Mesenchymal stem cell (in vitro differentiated cells and primary cell): Measurements from ENCODE around the gene BRD9.
"Not testable (repeated sequence)": the region's sequence is repeated elsewhere in the genome, so short reads cannot be mapped to it uniquely, and the experiment has no call there.

Source experiments
- DNase-seq: peaks from one replicate; pipeline ENCODE4 v3.0.0-alpha.2; 2013
- H2AFZ ChIP-seq: one replicate; pipeline ENCODE4 v1.6.1; 2013; ENCODE audit warnings: low read depth, mild to moderate bottlenecking, control low read depth, inconsistent platforms, low read length, moderate library complexity
- H2AK5ac ChIP-seq: 2 replicates; pipeline ENCODE4 v1.6.1; 2013; ENCODE audit warnings: low read length, moderate library complexity, mild to moderate bottlenecking, inconsistent platforms; ENCODE audit not compliant: severe bottlenecking
- H2BK120ac ChIP-seq: one replicate; pipeline ENCODE4 v1.6.1; 2013; ENCODE audit warnings: low read depth, mild to moderate bottlenecking, inconsistent platforms, low read length, moderate library complexity
- H2BK12ac ChIP-seq, 2 experiments: one replicate each; pipeline ENCODE4 v1.6.1; 2013; ENCODE audit warnings: inconsistent platforms in 2 of 2, low read length in 2 of 2, mild to moderate bottlenecking in 2 of 2, moderate library complexity in 2 of 2, control low read depth in 1 of 2
- H2BK15ac ChIP-seq: one replicate; pipeline ENCODE4 v1.6.1; 2013; ENCODE audit warnings: mild to moderate bottlenecking, low read depth, inconsistent platforms; ENCODE audit not compliant: poor library complexity, severe bottlenecking
- H2BK5ac ChIP-seq: 2 replicates; pipeline ENCODE4 v1.6.1; 2013; ENCODE audit warnings: low read depth, mild to moderate bottlenecking, low read length, control low read depth, inconsistent platforms; ENCODE audit not compliant: poor library complexity, severe bottlenecking
- H3K14ac ChIP-seq, 2 experiments: one replicate each; pipeline ENCODE4 v1.6.1; 2013; ENCODE audit warnings: inconsistent platforms in 2 of 2, low read length in 2 of 2, control low read depth in 1 of 2, mild to moderate bottlenecking in 1 of 2, moderate library complexity in 1 of 2
- H3K18ac ChIP-seq, 2 experiments: one replicate each; pipeline ENCODE4 v1.6.1; 2013; ENCODE audit warnings: inconsistent platforms in 2 of 2, low read length in 2 of 2, control low read depth in 1 of 2, low read depth in 1 of 2, mild to moderate bottlenecking in 1 of 2
- H3K23ac ChIP-seq, 2 experiments: one replicate each; pipeline ENCODE4 v1.6.1; 2013; ENCODE audit warnings: inconsistent platforms in 2 of 2, low read length in 2 of 2, mild to moderate bottlenecking in 2 of 2, moderate library complexity in 2 of 2, control low read depth in 1 of 2
- H3K27ac ChIP-seq: 2 replicates; pipeline ENCODE4 v1.5.1; 2013; ENCODE audit warnings: mild to moderate bottlenecking, moderate library complexity, low read length, control low read depth, inconsistent platforms; ENCODE audit not compliant: poor library complexity, severe bottlenecking
- H3K27me3 ChIP-seq, 2 experiments: 2 replicates each; pipeline versions ENCODE4 v1.6.1 to v1.7.0; 2013; ENCODE audit warnings: low read length in 2 of 2, mild to moderate bottlenecking in 2 of 2, moderate library complexity in 2 of 2, control low read depth in 1 of 2, inconsistent platforms in 1 of 2; ENCODE audit not compliant: control insufficient read depth in 1 of 2, insufficient read depth in 1 of 2
- H3K36me3 ChIP-seq, 2 experiments: 2 replicates each; pipeline versions ENCODE4 v1.6.1 to v1.7.0; 2013; ENCODE audit warnings: low read length in 2 of 2, control low read depth in 1 of 2, inconsistent platforms in 1 of 2, low read depth in 1 of 2, mild to moderate bottlenecking in 1 of 2; ENCODE audit not compliant: insufficient read depth in 2 of 2, control insufficient read depth in 1 of 2
- H3K4ac ChIP-seq, 2 experiments: one replicate each; pipeline ENCODE4 v1.6.1; 2013; ENCODE audit warnings: inconsistent platforms in 2 of 2, low read length in 2 of 2, mild to moderate bottlenecking in 2 of 2, moderate library complexity in 2 of 2, control low read depth in 1 of 2, low read depth in 1 of 2
- H3K4me1 ChIP-seq: 2 replicates; pipeline ENCODE4 v1.6.1; 2013; ENCODE audit warnings: low read depth, low read length, control low read depth; ENCODE audit not compliant: control insufficient read depth, insufficient read depth
- H3K4me2 ChIP-seq: 2 replicates; pipeline ENCODE4 v1.6.1; 2013; ENCODE audit warnings: low read length, mild to moderate bottlenecking, inconsistent platforms; ENCODE audit not compliant: poor library complexity, severe bottlenecking
- H3K4me3 ChIP-seq, 2 experiments: 2 replicates each; pipeline versions ENCODE4 v1.5.1 to v1.7.0; 2013; ENCODE audit warnings: low read length in 2 of 2, mild to moderate bottlenecking in 2 of 2, control low read depth in 1 of 2, low read depth in 1 of 2; ENCODE audit not compliant: insufficient read depth in 1 of 2
- H3K79me1 ChIP-seq: replicated peaks from 2 replicates; pipeline ENCODE4 v1.6.1; 2013; ENCODE audit warnings: mild to moderate bottlenecking, control low read depth, low read length, inconsistent platforms; ENCODE audit not compliant: poor library complexity, severe bottlenecking
- H3K9ac ChIP-seq: 2 replicates; pipeline ENCODE4 v1.7.0; 2013; ENCODE audit warnings: mild to moderate bottlenecking, low read length, moderate library complexity
- H3K9me3 ChIP-seq: 2 replicates; pipeline ENCODE4 v1.7.0; 2013; ENCODE audit warnings: mild to moderate bottlenecking, low read length; ENCODE audit not compliant: control insufficient read depth
- H4K8ac ChIP-seq: one replicate; pipeline ENCODE4 v1.6.1; 2013; ENCODE audit warnings: inconsistent platforms, mild to moderate bottlenecking, low read length, moderate library complexity
- H4K91ac ChIP-seq: one replicate; pipeline ENCODE4 v1.6.1; 2013; ENCODE audit warnings: mild to moderate bottlenecking, low read length, inconsistent platforms
- WGBS: methylation state at CpG from one replicate; pipeline ENCODE4 v1.1.7; 2013; ENCODE audit warnings: mixed read lengths; 5-methylcytosine and 5-hydroxymethylcytosine counted together

Gene BRD9

GRCh38 chr5:825544-825943 is 67.1 kb downstream of the BRD9 start:
- not testable (repeated sequence) for H3K4me1 ChIP-seq, H3K4me3 ChIP-seq, H2BK5ac ChIP-seq, H2BK15ac ChIP-seq, H2BK120ac ChIP-seq, H3K4ac ChIP-seq, H3K14ac ChIP-seq, H3K9me3 ChIP-seq, H3K23ac ChIP-seq, H4K8ac ChIP-seq, H2BK12ac ChIP-seq, H4K91ac ChIP-seq, H3K36me3 ChIP-seq, H3K4me2 ChIP-seq, DNase-seq, H2AK5ac ChIP-seq, H3K18ac ChIP-seq, H2AFZ ChIP-seq, H3K79me1 ChIP-seq, H3K27ac ChIP-seq, H3K27me3 ChIP-seq, H3K9ac ChIP-seq
- no CpG with 5 or more reads among the region's 1 CpG for WGBS

GRCh38 chr5:821504-821903 is 71.1 kb downstream of the BRD9 start:
- Histone ChIP-seq H3K36me3 (peaks cover 0 to 4% of the 10 kb centered on the region in 2 experiments), H3K18ac (no peak overlapping the region), H2BK15ac (no peak overlapping the region), H4K8ac (no peak overlapping the region), H3K4me2 (no peak overlapping the region), H2BK5ac (no peak overlapping the region), H3K9ac (no peak overlapping the region), H3K27me3 (peaks cover 0 to 2% of the 10 kb centered on the region in 2 experiments), H3K79me1 (no peaks in the 10 kb centered on the region), H2AK5ac (no peak overlapping the region), H2BK120ac (no peak overlapping the region), H2BK12ac (no peak overlapping the region), H3K9me3 (no peaks in the 10 kb centered on the region), H3K4ac (no peak overlapping the region), H3K14ac (no peak overlapping the region), H3K27ac (no peak overlapping the region), H4K91ac (no peak overlapping the region), H3K23ac (no peak overlapping the region), H3K4me3 (no peak overlapping the region), H2AFZ (no peak overlapping the region), H3K4me1 (no peaks in the 10 kb centered on the region)
- 95% methylated on average over 5 of the region's 8 CpGs for WGBS
- no peak for DNase-seq

- Histone ChIP-seq H3K4me1 (no peaks in the 10 kb centered on the region), H3K23ac (no peak overlapping the region), H3K4ac (no peak overlapping the region), H3K9me3 (peaks cover 4% of the 10 kb centered on the region), H2BK5ac (no peak overlapping the region), H2BK15ac (no peak overlapping the region), H3K4me2 (no peak overlapping the region), H2AK5ac (no peak overlapping the region), H3K9ac (no peak overlapping the region), H2BK12ac (no peak overlapping the region), H3K27me3 (peaks cover 0 to 2% of the 10 kb centered on the region in 2 experiments), H4K91ac (no peak overlapping the region), H3K18ac (no peak overlapping the region), H3K36me3 (peaks cover 0 to 4% of the 10 kb centered on the region in 2 experiments), H3K79me1 (no peaks in the 10 kb centered on the region), H3K27ac (no peak overlapping the region), H2AFZ (no peak overlapping the region), H3K4me3 (no peak overlapping the region), H2BK120ac (no peak overlapping the region), H4K8ac (no peak overlapping the region), H3K14ac (no peak overlapping the region)
- WGBS = 92% methylated on average over 3 of the region's 3 CpGs
- no peak for DNase-seq
Measured at GRCh38 chr5:820245-820644, 72.4 kb downstream of the BRD9 start.

- no peak overlapping the region for H2BK5ac ChIP-seq
- H2BK12ac ChIP-seq = no peak overlapping the region
- H2AFZ ChIP-seq = no peak overlapping the region
- no peak overlapping the region for H3K4ac ChIP-seq
- H2BK15ac ChIP-seq = no peak overlapping the region
- DNase-seq = no peak
- H3K27ac ChIP-seq = no peak overlapping the region
- H3K18ac ChIP-seq = no peak overlapping the region
- H3K23ac ChIP-seq = no peak overlapping the region
- no peak overlapping the region for H3K14ac ChIP-seq
- H3K4me2 ChIP-seq = no peak overlapping the region
- no peak overlapping the region for H3K9ac ChIP-seq
- H4K8ac ChIP-seq = no peak overlapping the region
- WGBS = 92% methylated on average over 3 of the region's 3 CpGs
- H3K9me3 ChIP-seq = peaks cover 7% of the 10 kb centered on the region
- H3K27me3 ChIP-seq = peaks cover 0 to 2% of the 10 kb centered on the region in 2 experiments
- no peak overlapping the region for H2BK120ac ChIP-seq
- no peaks in the 10 kb centered on the region for H3K4me1 ChIP-seq
- peaks cover 0 to 4% of the 10 kb centered on the region in 2 experiments for H3K36me3 ChIP-seq
- no peak overlapping the region for H3K4me3 ChIP-seq
- H2AK5ac ChIP-seq = no peak overlapping the region
- H3K79me1 ChIP-seq = no peaks in the 10 kb centered on the region
- H4K91ac ChIP-seq = no peak overlapping the region
Measured at GRCh38 chr5:819078-819477, 73.5 kb downstream of the BRD9 start.
